HG02798 (cell line): ENCODE results near the gene C1orf105.
"Not testable (repeated sequence)": the region's sequence is repeated elsewhere in the genome, so short reads cannot be mapped to it uniquely, and the experiment has no call there.

Source experiments
- ATAC-seq: cut with Tn5 transposase; IDR thresholded peaks from one replicate; pipeline ENCODE4 v1.9.1; 2021; ENCODE audit warnings: mild to moderate bottlenecking; ENCODE audit not compliant: unreplicated experiment, poor library complexity

Gene C1orf105

GRCh38 chr1:172480431-172480830, 59.9 kb downstream of the C1orf105 start:
- no peak for ATAC-seq

- ATAC-seq = no peak
Measured at GRCh38 chr1:172482044-172482443, 61.6 kb downstream of the C1orf105 start.

- no peak for ATAC-seq
Measured at GRCh38 chr1:172483448-172483847, 63.0 kb downstream of the C1orf105 start.

GRCh38 chr1:172484252-172484651, 63.8 kb downstream of the C1orf105 start:
- ATAC-seq = no peak

- no peak for ATAC-seq
Measured at GRCh38 chr1:172485626-172486025, 65.1 kb downstream of the C1orf105 start.

- ATAC-seq = no peak
Measured at GRCh38 chr1:172486805-172487454, 66.4 kb downstream of the C1orf105 start.

GRCh38 chr1:172487550-172487949, 67.1 kb downstream of the C1orf105 start:
- ATAC-seq = no peak

- no peak for ATAC-seq
Measured at GRCh38 chr1:172488393-172488792, 67.9 kb downstream of the C1orf105 start.

- ATAC-seq = no peak
Measured at GRCh38 chr1:172489847-172490246, 69.4 kb downstream of the C1orf105 start.

- ATAC-seq = no peak
Measured at GRCh38 chr1:172492421-172492820, 71.9 kb downstream of the C1orf105 start.

GRCh38 chr1:172494166-172494565, 73.7 kb downstream of the C1orf105 start:
- no peak for ATAC-seq

GRCh38 chr1:172496127-172496526, 75.6 kb downstream of the C1orf105 start:
- ATAC-seq = not testable (repeated sequence)

GRCh38 chr1:172496678-172497077, 76.2 kb downstream of the C1orf105 start:
- no peak for ATAC-seq

GRCh38 chr1:172497230-172497629, 76.7 kb downstream of the C1orf105 start:
- ATAC-seq = no peak

- no peak for ATAC-seq
Measured at GRCh38 chr1:172498857-172499256, 78.4 kb downstream of the C1orf105 start.

GRCh38 chr1:172499636-172500141, 79.2 kb downstream of the C1orf105 start:
- ATAC-seq = no peak

- ATAC-seq = no peak
Measured at GRCh38 chr1:172500207-172500606, 79.7 kb downstream of the C1orf105 start.

- no peak for ATAC-seq
Measured at GRCh38 chr1:172507741-172508140, 87.3 kb downstream of the C1orf105 start.

GRCh38 chr1:172510479-172510878, 90.0 kb downstream of the C1orf105 start:
- no peak for ATAC-seq

GRCh38 chr1:172512591-172512990, 92.1 kb downstream of the C1orf105 start:
- ATAC-seq = no peak

GRCh38 chr1:172513479-172513878, 93.0 kb downstream of the C1orf105 start:
- ATAC-seq = no peak

- no peak for ATAC-seq
Measured at GRCh38 chr1:172514108-172514507, 93.6 kb downstream of the C1orf105 start.
